HG03280 (cell line): ENCODE data around the gene EEF1A2.

ENCODE experiments used
- ATAC-seq: cut with Tn5 transposase; IDR thresholded peaks from one replicate; pipeline ENCODE4 v1.9.1; 2021; ENCODE audit warnings: mild to moderate bottlenecking, moderate library complexity; ENCODE audit not compliant: unreplicated experiment

EEF1A2 gene

DNA sequence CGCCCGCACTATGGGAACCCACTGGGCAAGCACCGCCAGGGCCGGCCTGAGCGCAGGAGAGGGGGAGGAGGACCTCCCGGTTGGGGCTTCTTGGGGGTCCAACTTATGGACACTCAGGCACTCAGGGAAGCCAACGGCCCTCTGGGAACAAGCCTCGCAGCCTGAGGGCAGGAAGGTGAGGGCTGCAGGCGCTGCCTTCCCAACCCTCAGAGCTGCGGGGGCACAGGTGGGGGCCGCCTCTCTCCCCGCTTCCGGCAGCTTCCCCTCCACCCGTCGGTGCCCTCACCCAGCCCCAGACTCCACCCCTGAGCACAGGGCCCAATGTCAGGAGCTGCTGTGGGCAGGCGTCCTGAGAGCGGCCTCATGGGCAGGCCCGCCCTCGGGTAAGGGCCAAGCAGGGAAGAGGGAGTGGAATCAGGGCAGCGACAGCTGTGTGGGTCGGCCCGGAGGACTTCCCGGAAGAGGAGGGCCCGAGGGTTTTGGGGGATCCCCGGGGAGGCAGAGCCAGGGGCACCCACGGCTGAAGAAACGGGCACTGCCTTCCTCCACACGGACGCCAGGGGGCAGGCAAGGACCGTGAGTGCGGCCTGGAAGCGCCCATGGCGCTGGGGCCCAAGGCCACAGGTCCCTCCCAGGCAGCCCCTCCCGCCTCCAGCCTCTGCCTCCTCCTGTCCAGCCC, 38.8 kb upstream of the EEF1A2 start:
- peak; percentile 85 for ATAC-seq

DNA sequence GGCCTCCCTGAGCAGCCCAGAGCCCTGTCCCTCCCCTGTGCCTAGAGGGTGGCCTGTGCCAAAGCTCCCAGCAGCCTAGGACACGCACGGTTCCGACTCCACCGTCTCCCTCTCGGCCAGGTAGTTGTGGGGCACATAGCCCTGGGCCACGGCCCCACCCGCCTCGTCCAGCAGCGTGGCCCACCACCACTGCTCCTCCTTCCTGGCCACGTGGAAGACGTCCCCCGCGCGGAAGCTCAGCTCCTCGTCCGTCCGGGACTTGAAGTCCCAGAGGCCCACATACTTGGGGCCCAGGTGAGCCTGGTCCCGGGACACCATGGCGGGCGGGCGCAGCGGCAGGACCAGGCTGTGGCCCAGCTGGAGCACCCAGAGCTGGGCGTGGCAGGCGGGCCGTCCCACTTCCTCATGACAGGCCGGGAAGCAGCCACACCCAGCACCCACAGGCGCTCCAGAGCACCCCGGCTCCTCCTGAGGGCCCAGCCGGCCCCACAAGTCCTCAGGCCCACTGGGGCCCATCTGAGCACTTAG, 38.2 kb upstream of the EEF1A2 start, which contains the start of gene PTK6:
TSS of gene PTK6 (minus strand) at position 380 of the 528 bp plus-strand sequence. CDS start at position 318, 62 bp downstream.
- ATAC-seq, result peak; percentile 7

GRCh38 chr20:63536241-63536977, 37.5 kb upstream of the EEF1A2 start:
- no peak for ATAC-seq

- ATAC-seq, result no peak
These were observed 36.2 kb upstream of the EEF1A2 start for GRCh38 chr20:63534831-63535651.

GRCh38 chr20:63534427-63534830, 35.5 kb upstream of the EEF1A2 start:
- no peak for ATAC-seq

DNA sequence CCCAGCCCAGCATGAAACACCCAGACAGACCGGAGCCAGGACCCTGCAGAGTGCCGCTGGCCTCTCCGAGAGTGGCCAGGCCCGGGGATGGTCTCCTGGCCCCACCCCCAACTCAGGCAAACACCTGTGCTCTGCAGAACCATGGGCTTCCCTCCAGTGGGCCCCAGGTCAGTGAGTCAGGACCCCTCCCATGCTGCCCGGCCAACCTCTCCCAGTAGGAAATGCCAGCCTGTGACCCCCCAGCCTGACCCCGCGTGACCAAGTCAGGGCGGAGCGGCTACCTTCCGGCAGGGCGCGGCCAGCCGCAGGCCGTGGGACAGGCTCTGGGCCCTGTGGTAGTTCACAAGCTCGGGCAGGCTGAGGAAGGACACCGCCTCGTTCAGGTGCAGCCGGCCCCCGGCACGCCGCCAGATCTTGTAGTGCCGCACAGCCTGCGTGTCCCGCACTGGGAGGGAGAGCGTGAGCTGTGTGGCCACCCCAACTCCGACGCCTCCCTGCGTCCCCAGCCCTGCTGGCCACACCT, 35.0 kb upstream of the EEF1A2 start:
- no peak for ATAC-seq

DNA sequence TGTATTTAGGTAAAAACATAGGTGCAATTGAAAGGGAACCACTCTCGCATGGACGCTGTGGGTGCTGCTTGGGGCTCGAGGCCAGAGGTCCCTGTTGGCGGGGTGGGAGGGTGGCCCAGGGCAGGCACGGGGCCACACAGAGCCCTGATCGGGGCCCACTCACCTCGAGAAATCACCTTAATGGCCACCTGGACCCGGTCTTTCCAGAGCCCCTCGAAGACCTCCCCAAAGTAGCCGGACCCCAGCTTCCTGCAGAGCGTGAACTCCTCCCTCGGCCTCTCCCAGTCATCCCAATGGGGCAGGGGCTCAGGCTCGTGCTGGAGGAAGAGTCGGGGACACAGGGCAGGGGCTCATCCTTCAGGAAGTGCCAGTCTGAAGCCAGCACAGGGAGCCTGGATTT, 34.5 kb upstream of the EEF1A2 start:
- ATAC-seq, result no peak

DNA sequence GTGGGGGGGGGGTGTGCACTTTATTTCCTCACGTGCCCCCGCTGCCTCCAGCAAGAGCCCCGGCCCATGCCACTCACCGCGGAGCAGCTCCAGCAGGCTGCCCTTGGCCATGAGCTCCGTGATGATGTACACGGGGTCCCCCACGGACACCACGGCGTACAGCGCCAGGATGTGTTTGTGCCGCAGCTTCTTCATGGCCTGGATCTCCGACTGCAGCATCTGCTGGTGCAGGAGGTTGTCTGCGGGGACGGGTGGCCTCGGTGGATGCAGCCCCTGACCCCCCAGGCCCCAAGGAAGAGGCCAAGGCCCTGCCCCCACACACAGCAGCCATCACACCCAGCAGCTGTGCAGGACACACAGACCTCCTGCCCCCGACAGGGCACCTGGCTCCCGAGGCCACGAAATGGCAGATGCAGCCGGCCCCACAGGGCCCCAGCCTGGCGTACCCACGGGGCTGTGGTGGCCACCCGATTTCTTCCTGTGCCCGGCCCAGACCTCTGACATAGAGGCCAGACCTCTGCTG, 33.6 kb upstream of the EEF1A2 start:
- ATAC-seq, result no peak

DNA sequence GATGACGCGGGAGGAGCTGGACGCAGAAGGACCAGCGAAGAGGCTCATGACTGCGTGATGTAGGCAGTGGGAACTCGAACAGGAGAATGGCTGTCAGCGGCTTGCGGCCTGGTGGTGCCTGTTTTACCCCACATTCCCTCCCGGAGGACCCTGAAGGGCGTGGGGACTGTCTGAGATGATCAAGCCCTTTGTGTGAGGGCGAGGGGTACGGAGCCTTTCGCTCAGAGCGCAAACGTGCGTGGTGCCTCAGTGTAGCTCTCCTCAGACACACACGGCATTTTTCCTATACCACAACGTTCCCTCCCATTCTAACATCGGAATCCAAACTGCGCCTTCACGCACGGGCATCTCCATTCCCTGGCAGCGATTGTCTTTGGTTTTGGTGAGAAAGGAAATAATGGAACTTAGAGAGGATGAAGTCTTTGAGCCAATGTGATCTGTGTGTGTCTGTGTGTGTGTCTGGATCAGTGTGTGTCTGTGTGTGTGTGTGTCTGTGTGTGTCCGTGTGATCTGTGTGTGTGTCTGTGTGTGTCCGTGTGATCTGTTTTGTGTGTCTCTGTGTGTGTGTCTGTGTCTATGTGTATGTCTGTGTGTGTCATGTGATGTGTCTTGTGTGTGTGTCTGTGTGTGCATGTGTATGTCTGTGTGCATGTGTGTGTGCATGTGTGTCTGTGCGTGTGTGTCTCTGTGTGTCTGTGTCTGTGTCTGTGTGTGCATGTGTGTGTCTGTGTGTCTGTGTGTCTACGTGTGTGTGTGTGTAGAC, 33.0 kb upstream of the EEF1A2 start:
- ATAC-seq, result no peak

DNA sequence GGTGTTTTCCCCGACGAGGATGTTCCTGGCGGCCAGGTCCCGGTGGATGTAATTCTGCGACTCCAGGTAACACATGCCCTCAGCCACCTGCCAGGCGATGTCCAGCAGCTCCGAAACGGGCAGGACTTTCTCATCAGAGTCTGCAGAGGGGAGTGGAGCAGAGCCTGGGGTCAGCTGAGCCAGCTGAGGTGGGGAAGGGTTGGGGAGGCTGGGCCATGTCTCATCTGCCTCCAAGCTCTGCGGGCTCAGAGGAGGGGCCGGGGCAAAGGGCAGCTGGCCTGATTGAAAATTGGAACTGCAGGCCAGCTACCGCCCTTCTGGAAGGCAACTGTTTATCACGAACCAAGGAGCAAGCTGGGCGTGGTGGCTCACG, 31.9 kb upstream of the EEF1A2 start:
- no peak for ATAC-seq

- ATAC-seq, result no peak
These were observed 31.2 kb upstream of the EEF1A2 start for GRCh38 chr20:63529861-63530787.

DNA sequence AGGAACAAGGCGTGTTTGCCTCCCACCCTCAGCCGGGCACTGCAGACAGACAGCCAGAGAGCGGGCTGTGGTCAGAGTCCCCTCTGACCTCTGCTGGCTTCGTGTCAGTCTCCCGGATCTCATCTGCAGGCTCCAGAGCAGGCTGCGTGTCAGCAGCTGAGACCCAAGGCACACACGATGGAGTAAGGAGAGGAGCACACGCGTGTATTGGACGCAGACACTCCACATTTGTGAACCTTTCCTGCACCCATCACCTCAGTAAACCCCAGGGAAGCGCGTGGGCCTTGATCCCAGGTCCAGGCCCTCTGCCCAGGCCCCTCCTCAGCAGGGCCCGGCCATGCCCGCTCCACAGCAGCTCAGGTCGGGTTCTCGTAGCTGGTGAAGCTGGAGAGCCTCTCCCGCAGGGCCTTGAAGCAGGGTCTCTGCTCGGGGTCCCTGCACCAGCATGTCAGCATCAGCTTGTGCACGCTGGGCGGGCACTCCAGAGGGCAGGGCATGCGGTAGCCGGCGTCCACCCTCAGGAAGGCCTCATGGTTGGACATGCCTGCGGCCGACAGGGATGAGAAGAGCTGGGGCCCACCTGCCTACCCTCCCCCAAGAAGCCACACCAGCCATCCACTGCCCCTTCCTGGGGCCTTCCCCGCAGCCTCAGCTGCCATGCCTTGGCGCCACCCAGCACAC, 30.4 kb upstream of the EEF1A2 start:
- no peak for ATAC-seq

GRCh38 chr20:63527184-63527583, 28.3 kb upstream of the EEF1A2 start:
- no peak for ATAC-seq

- no peak for ATAC-seq
These were observed 27.1 kb upstream of the EEF1A2 start for GRCh38 chr20:63525971-63526370.

- ATAC-seq, result no peak
These were observed 26.3 kb upstream of the EEF1A2 start for GRCh38 chr20:63525185-63525584.

DNA sequence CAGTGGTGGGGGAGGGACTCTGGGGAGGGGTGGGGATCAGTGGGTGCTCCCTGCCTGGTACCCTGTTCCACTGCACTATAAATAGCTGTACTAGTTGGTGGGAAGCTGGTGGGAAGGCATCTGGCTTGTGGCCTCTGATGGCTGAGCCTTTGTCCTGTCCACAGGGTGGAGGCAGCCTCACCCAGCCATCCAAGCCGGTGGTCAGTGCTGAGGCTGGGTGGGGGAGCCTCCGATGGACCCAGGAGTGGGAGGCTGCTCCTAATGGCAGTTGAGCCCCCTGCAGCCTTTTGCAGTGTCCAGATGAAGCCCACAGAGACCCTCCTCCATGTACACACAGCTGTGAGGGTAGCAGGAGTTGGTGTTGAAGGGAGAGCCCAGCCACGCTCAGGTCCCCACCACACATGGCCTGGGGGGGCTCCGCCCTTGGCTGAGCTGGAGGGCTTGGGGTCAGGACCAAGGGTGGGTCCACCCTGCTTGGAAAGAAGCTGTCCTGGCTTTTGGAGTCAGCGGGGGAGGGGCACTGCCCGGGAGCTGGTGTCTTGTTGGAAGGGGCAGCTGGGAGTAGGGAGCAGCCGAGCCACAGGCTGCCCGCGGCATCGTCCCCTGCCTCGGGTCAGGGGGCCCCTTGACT, 24.2 kb upstream of the EEF1A2 start:
- no peak for ATAC-seq

GRCh38 chr20:63522091-63522868, 23.4 kb upstream of the EEF1A2 start:
- ATAC-seq, result no peak
